Activated CD8-positive, alpha-beta memory T cell treated with anti-CD3 and anti-CD28 coated beads, Interleukin-2, amount 50 U/mL, for 24 hours (primary cell): Measurements from ENCODE around the gene VPS52.
"Not testable (repeated sequence)": the region's sequence is repeated elsewhere in the genome, so short reads cannot be mapped to it uniquely, and the experiment has no call there.

ENCODE experiments used
- DNase-seq: peaks from one replicate; pipeline ENCODE4 v3.0.0-alpha.2; 2020; ENCODE audit errors: extremely low read depth

Gene VPS52

GRCh38 chr6:33249732-33250630, 21.7 kb downstream of the VPS52 start:
- no peak for DNase-seq

- peak; percentile 89 for DNase-seq
These were observed 22.5 kb downstream of the VPS52 start for GRCh38 chr6:33248932-33249731.

GRCh38 chr6:33248643-33248931, 23.1 kb downstream of the VPS52 start:
- no peak for DNase-seq

- peak; percentile 88 for DNase-seq
These were observed 23.6 kb downstream of the VPS52 start for GRCh38 chr6:33247977-33248642.

GRCh38 chr6:33243476-33243875, 28.2 kb downstream of the VPS52 start:
- no peak for DNase-seq

- DNase-seq: no peak
These were observed 29.7 kb downstream of the VPS52 start for GRCh38 chr6:33241968-33242367.

- DNase-seq: no peak
These were observed 33.9 kb downstream of the VPS52 start for GRCh38 chr6:33237741-33238140.

- DNase-seq: no peak
These were observed 34.8 kb downstream of the VPS52 start for GRCh38 chr6:33236852-33237251.

- DNase-seq: no peak
These were observed 35.3 kb downstream of the VPS52 start for GRCh38 chr6:33236328-33236727.

GRCh38 chr6:33235221-33235634, 36.4 kb downstream of the VPS52 start:
- no peak for DNase-seq

- not testable (repeated sequence) for DNase-seq
These were observed 45.1 kb downstream of the VPS52 start for GRCh38 chr6:33226503-33227120.

- no peak for DNase-seq
These were observed 54.0 kb downstream of the VPS52 start for GRCh38 chr6:33217681-33218080.

GRCh38 chr6:33217246-33217645, 54.4 kb downstream of the VPS52 start:
- no peak for DNase-seq

GRCh38 chr6:33216117-33216649, 55.5 kb downstream of the VPS52 start:
- DNase-seq: no peak

- DNase-seq: no peak
These were observed 56.2 kb downstream of the VPS52 start for GRCh38 chr6:33215271-33216116.

GRCh38 chr6:33213989-33214335, 57.7 kb downstream of the VPS52 start:
- DNase-seq: no peak

- DNase-seq: no peak
These were observed 58.3 kb downstream of the VPS52 start for GRCh38 chr6:33213166-33213988.

GRCh38 chr6:33212857-33213165, 58.9 kb downstream of the VPS52 start:
- DNase-seq: no peak

GRCh38 chr6:33211666-33212422, 59.8 kb downstream of the VPS52 start:
- no peak for DNase-seq

GRCh38 chr6:33211136-33211535, 60.5 kb downstream of the VPS52 start:
- no peak for DNase-seq
